ENCODE measurements around the gene CENATAC.
"Not testable (repeated sequence)": the region's sequence is repeated elsewhere in the genome, so short reads cannot be mapped to it uniquely, and the experiment has no call there.

CENATAC gene

GRCh38 chr11:118979434-118979833 lies 18.5 kb upstream of the CENATAC start:
- no peak for ATAC-seq

DNA sequence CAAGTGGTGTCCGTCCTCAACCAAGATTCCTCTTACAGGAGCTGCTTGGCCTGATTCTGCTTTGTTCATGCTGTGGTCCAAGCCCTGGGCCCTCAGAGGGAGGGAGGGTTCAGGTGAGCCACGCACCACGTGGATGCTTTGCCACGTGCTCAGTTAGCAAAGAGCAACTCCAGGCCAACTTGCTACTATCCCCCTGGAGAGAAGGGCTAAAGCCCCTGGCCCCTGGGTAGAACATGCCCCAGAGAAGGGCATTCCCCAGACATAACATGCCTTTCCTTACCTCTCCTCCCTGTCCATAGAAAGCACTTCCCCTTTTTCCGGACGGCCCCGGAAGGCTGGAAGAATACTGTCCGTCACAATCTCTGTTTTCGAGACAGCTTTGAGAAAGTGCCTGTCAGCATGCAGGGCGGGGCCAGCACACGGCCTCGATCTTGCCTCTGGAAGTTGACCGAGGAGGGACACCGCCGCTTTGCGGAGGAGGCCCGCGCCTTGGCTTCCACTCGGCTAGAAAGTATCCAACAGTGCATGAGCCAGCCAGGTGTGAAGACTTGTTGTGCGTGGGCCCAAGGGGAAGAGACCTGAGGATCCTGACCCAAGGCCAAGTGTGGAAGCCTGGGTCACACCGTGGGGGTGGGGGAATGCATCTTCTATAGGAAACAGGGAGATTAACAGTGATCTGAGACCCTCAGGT lies 17.6 kb upstream of the CENATAC start:
- peaks cover 48% of the 10 kb centered on the region for H3K27me3 Mint-ChIP-seq
- H3K4me1 Mint-ChIP-seq: peaks cover 6% of the 10 kb centered on the region
- no peak overlapping the region for H3K27ac Mint-ChIP-seq
- no peak for ATAC-seq
- H3K36me3 Mint-ChIP-seq: no peaks in the 10 kb centered on the region
- no peak overlapping the region for H3K4me3 Mint-ChIP-seq
- no peaks in the 10 kb centered on the region for H3K9me3 Mint-ChIP-seq

More at GRCh38 chr11:118979434-118979833, 18.5 kb upstream of the CENATAC start:
- Mint-ChIP-seq H3K4me3 (no peak overlapping the region), H3K4me1 (peaks cover 6% of the 10 kb centered on the region), H3K9me3 (no peaks in the 10 kb centered on the region), H3K27me3 (peaks cover 57% of the 10 kb centered on the region), H3K36me3 (no peaks in the 10 kb centered on the region), H3K27ac (no peak overlapping the region)

DNA sequence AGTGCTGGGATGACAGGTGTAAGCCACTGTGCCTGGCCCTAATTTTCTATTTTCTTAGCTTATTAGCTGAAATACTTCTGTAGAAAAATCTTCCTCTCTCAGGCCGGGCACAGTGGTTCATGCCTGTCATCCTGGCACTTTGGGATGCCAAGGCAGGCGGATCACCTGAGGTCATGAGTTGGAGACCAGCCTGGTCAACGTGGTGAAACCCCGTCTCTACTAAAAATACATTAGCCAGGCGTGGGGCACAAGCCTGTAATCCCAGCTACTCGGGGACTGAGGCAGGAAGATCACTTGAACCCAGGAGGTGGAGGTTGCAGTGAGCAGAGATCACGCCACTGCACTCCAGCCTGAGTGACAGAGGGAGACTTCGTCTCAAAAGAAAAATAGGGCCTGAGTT lies 13.6 kb upstream of the CENATAC start:
- not testable (repeated sequence) for H3K36me3 Mint-ChIP-seq, H3K4me3 Mint-ChIP-seq, H3K27ac Mint-ChIP-seq, ATAC-seq, H3K9me3 Mint-ChIP-seq, H3K4me1 Mint-ChIP-seq
- peaks cover 14% of the 10 kb centered on the region for H3K27me3 Mint-ChIP-seq

DNA sequence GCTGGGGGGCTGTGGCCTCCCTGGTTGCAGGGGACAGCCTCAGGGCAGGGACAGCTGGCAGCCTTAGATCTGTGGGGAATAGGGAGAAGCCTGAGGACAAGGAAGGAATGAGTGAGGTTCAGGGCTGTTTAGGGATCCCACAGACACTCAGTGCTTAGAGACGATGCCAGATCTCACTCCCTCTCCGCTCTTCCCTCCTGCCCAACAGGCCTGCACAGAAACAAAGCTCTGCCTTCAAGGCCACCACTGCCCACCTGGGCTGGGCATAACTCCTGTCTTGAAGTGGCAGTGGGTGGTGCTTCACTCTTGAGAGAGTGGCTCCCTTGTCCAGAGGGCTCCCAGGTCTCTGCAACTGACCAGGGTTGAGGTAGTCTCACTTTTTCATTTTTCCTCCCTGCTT lies 13.1 kb upstream of the CENATAC start:
- Mint-ChIP-seq H3K36me3 (no peaks in the 10 kb centered on the region), H3K27me3 (peaks cover 10% of the 10 kb centered on the region), H3K4me3 (no peak overlapping the region), H3K27ac (no peak overlapping the region), H3K4me1 (peaks cover under 1% of the 10 kb centered on the region), H3K9me3 (no peaks in the 10 kb centered on the region)
- no peak for ATAC-seq

- no peak overlapping the region for H3K27ac Mint-ChIP-seq
- no peaks in the 10 kb centered on the region for H3K4me1 Mint-ChIP-seq
- H3K4me3 Mint-ChIP-seq: no peak overlapping the region
- H3K27me3 Mint-ChIP-seq: no peaks in the 10 kb centered on the region
- H3K36me3 Mint-ChIP-seq: peaks cover 14% of the 10 kb centered on the region
- H3K9me3 Mint-ChIP-seq: no peaks in the 10 kb centered on the region
- ATAC-seq: no peak
Measured at GRCh38 chr11:118988280-118988679, 9.7 kb upstream of the CENATAC start.

DNA sequence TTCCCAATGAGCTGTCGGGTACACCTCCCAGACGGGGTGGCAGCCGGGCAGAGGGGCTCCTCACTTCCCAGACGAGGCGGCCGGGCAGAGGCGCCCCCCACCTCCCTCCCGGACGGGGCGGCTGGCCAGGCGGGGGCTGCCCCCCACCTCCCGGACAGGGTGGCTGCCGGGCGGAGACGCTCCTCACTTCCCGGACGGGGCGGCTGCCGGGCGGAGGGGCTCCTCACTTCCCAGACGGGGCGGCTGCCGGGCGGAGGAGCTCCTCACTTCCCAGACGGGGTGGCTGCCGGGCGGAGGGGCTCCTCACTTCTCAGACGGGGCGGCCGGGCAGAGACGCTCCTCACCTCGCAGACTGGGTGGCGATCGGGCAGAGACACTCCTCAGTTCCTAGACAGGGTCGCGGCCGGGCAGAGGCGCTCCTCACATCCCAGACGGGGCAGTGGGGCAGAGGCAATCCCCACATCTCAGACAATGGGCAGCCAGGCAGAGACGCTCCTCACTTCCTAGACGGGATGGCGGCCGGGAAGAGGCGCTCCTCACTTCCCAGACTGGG lies 6.4 kb upstream of the CENATAC start:
- not testable (repeated sequence) for H3K27ac Mint-ChIP-seq, H3K27me3 Mint-ChIP-seq, ATAC-seq, H3K4me1 Mint-ChIP-seq, H3K4me3 Mint-ChIP-seq, H3K9me3 Mint-ChIP-seq
- peaks cover 14% of the 10 kb centered on the region for H3K36me3 Mint-ChIP-seq

DNA sequence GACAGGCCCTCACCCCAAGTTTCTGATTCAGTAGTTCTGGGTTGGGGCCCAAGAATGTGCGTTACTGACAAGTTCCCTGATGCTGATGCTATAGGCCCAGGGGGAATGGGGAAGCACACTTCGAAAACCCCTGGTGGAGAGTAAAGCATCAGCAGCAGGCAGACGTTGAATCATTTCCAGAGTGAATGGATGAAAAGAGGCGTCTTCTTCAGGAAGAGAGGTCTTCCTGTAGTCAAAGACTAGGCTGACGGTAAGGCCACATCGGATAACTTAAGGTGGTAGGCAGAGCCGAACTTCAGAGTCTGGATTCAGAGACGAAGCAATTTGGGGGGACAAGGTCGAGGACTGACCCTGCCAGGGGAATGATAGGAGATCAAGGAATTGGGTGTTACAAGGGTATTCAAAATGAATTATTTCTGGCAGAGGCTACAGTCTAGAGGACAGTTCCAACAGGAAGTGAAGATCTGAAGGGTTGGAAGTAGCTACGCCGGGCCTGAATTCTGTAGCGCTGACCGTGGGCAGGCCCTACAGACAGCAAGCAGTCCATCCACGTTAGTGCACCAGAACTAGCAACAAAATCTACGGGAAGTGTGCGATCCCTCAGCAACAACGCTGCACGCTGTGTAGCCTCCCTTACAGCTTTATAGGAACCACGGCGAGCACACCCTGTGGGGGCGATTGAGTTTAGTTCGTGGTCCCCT lies 862 bp upstream of the CENATAC start:
- Mint-ChIP-seq H3K36me3 (peaks cover 18% of the 10 kb centered on the region), H3K4me1 (peaks cover 41% of the 10 kb centered on the region), H3K27me3 (no peaks in the 10 kb centered on the region), H3K27ac (peak overlapping the region; percentile 94), H3K4me3 (peak overlapping the region; percentile 100), H3K9me3 (no peaks in the 10 kb centered on the region)
- peak; percentile 45 for ATAC-seq

DNA sequence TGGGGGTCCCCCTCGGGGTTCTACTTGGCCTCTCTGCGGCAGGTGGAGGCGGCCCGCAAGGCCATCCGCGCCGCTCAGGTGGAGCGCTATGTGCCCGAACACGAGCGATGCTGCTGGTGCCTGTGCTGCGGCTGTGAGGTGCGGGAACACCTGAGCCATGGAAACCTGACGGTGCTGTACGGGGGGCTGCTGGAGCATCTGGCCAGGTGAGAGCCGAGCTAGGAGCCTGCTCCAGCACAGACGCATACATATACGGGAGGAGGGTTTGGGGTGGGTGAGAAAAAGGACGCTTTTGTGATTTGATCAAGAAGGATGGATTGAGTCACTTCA lies 415 bp downstream of the CENATAC start:
- H3K27me3 Mint-ChIP-seq: no peaks in the 10 kb centered on the region
- H3K9me3 Mint-ChIP-seq: no peaks in the 10 kb centered on the region
- peaks cover 25% of the 10 kb centered on the region for H3K36me3 Mint-ChIP-seq
- no peak for ATAC-seq
- H3K4me3 Mint-ChIP-seq: peak overlapping the region; percentile 100
- peaks cover 41% of the 10 kb centered on the region for H3K4me1 Mint-ChIP-seq
- peak overlapping the region; percentile 94 for H3K27ac Mint-ChIP-seq

DNA sequence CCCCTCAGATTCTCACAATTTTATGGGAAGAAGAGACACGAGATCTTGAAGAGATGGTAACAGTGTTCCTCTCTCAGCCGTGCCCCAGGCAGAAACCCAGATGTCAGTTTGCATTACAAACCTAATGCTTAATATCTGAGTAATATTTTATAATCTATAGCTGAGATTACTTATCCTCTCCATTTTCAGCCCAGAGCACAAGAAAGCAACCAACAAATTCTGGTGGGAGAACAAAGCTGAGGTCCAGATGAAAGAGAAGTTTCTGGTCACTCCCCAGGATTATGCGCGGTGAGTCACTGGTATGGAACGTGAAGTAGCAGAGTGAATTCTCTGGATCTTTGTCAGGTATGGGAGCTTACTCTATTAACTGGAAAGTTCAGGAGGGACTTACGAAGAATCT lies 884 bp downstream of the CENATAC start:
- Mint-ChIP-seq H3K9me3 (no peaks in the 10 kb centered on the region), H3K27ac (peak overlapping the region; percentile 94), H3K27me3 (no peaks in the 10 kb centered on the region), H3K4me1 (peaks cover 41% of the 10 kb centered on the region), H3K4me3 (peak overlapping the region; percentile 100), H3K36me3 (peaks cover 30% of the 10 kb centered on the region)
- no peak for ATAC-seq

GRCh38 chr11:119000906-119001305 lies 3.0 kb downstream of the CENATAC start:
- no peak overlapping the region for H3K27ac Mint-ChIP-seq
- no peaks in the 10 kb centered on the region for H3K27me3 Mint-ChIP-seq
- H3K4me3 Mint-ChIP-seq: no peak overlapping the region
- no peak for ATAC-seq
- peaks cover 31% of the 10 kb centered on the region for H3K36me3 Mint-ChIP-seq
- H3K9me3 Mint-ChIP-seq: no peaks in the 10 kb centered on the region
- H3K4me1 Mint-ChIP-seq: peaks cover 41% of the 10 kb centered on the region

- peaks cover 6% of the 10 kb centered on the region for H3K4me1 Mint-ChIP-seq
- peaks cover 45% of the 10 kb centered on the region for H3K36me3 Mint-ChIP-seq
- H3K9me3 Mint-ChIP-seq: no peaks in the 10 kb centered on the region
- ATAC-seq: no peak
- H3K27me3 Mint-ChIP-seq: no peaks in the 10 kb centered on the region
- no peak overlapping the region for H3K27ac Mint-ChIP-seq
- H3K4me3 Mint-ChIP-seq: no peak overlapping the region
Measured at GRCh38 chr11:119006656-119007055, 8.7 kb downstream of the CENATAC start.

DNA sequence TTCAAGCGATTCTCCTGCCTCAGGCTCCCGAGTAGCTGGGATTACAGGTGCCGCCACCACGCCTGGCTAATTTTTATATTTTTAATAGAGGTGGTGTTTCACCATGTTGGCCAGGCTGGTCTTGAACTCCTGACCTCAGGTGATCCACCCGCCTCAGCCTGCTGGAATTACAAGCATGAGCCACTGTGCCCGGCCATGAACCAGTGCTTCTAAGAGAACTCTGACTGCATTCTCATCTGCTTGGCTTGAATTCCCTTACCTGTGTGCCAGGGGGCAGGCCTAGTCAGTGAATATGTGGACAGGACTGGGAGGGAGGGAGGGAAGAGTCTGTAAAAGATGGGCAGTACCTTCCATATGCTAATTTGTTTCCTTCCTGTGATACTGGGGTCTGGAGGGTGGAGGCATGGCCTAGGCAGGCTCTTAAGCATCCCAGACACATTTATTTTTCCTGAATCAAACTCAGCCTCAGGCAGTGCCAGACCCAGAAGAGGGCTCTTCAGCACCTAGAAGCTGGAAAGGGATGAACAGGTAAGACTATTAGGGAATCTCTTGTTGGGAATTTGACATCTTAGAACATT lies 13.6 kb downstream of the CENATAC start:
- Mint-ChIP-seq H3K4me3 (no peak overlapping the region), H3K27me3 (no peaks in the 10 kb centered on the region), H3K36me3 (peaks cover 68% of the 10 kb centered on the region), H3K27ac (no peak overlapping the region), H3K9me3 (no peaks in the 10 kb centered on the region), H3K4me1 (peaks cover 18% of the 10 kb centered on the region)
- no peak for ATAC-seq

DNA sequence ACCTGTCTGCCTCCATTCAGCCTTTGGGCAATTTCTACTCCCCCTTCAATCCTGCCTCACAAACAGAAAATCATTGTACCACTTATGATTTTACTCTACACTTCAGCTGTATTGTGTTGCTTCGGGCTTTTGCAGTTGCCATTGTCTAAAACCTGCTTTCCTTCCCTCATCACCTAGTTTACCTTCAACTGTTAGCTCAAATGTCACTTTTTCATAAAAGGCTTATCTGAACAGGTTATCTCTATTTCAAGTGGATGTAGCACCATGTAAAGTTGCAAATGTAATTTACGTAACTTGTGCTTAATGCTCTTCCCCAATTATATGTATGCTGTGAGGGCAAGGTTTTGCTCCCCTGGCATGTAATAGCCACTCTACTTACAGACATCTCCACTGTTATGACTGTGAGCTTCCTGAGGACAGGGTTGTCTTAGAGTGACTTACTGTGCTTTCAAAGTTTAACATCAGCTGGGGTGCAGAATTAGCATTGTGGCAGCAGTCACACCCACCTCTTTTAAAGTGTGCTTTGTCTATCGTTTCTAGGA lies 14.8 kb downstream of the CENATAC start:
- Mint-ChIP-seq H3K9me3 (no peaks in the 10 kb centered on the region), H3K4me1 (peaks cover 17% of the 10 kb centered on the region), H3K36me3 (peaks cover 63% of the 10 kb centered on the region), H3K4me3 (no peak overlapping the region), H3K27ac (no peak overlapping the region), H3K27me3 (no peaks in the 10 kb centered on the region)
- ATAC-seq: no peak

DNA sequence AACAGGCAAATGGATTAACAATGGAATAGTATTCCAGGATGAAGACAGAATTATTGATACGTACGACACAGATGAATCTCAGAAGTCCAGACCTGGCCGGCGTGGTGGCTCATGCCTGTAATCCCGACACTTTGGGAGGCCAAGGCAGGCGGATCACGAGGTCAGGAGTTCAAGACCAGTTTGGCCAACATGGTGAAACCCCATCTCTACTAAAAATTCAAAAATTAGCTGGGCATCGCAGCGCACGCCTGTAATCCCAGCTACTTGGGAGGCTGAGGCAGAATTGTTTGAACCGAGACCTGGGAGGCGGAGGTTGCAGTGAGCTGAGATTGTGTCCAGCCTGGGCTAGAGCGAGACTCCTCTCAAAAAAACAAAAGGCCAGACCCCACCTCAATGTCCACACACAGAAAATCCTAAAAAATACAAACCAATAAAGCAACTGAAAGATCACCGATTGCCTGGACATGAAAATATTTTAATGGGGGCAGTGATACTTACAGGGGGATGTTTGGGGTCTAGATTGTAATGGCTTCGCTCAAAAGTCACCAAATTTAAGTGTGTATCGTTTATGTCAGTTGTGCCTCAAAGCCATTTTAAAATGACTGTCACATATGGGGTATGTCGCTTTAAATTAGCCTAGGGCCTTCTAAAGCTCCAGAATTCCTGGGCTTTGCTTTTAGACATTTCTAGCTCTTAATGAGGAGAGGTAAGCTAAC lies 16.4 kb downstream of the CENATAC start:
- no peak overlapping the region for H3K4me3 Mint-ChIP-seq

GRCh38 chr11:119015054-119015611 lies 17.2 kb downstream of the CENATAC start:
- peaks cover 61% of the 10 kb centered on the region for H3K36me3 Mint-ChIP-seq
- H3K27me3 Mint-ChIP-seq: no peaks in the 10 kb centered on the region
- peaks cover 21% of the 10 kb centered on the region for H3K4me1 Mint-ChIP-seq
- no peak for ATAC-seq
- no peak overlapping the region for H3K4me3 Mint-ChIP-seq
- H3K9me3 Mint-ChIP-seq: no peaks in the 10 kb centered on the region
- no peak overlapping the region for H3K27ac Mint-ChIP-seq

More for the DNA sequence above, 16.4 kb downstream of the CENATAC start:
- H3K4me1 Mint-ChIP-seq: peaks cover 14% of the 10 kb centered on the region
- peaks cover 60% of the 10 kb centered on the region for H3K36me3 Mint-ChIP-seq
- H3K9me3 Mint-ChIP-seq: no peaks in the 10 kb centered on the region
- H3K27me3 Mint-ChIP-seq: no peaks in the 10 kb centered on the region
- no peak overlapping the region for H3K27ac Mint-ChIP-seq
- ATAC-seq: no peak
